Omental fat pad (tissue), 4 donors: ENCODE data around the gene JMJD1C. TPM values are rescaled to one million over a fixed set of nuclear protein-coding genes. Genes with fewer than 3 reads are reported as not detected.

Source experiments
- ATAC-seq: fragments of 150-250 bp; one replicate; pipeline ENCODE4 v1.9.1; 2016; ENCODE audit warnings: mild to moderate bottlenecking, moderate library complexity; ENCODE audit not compliant: low FRiP score
- DNase-seq: peaks from one replicate; pipeline ENCODE4 v3.0.0-alpha.2; 2019; ENCODE audit warnings: low spot score
- CTCF ChIP-seq, 3 donors: fragments of 450-650 bp; IDR thresholded peaks; one replicate each; pipeline ENCODE4 v1.5.1; 2016 to 2017; ENCODE audit warnings: antibody characterized with exemption in 3 of 3, mild to moderate bottlenecking in 3 of 3, moderate library complexity in 2 of 3
- total RNA-seq, 4 donors: library from RNA; depleted of rRNA; stranded (reverse); fragments of >200 nt; gene quantifications; one replicate each; pipeline ENCODE4 v1.1.0, GENCODE V29; 2016

The JMJD1C gene
- total RNA-seq, 4 donors from 2014 or later: 99.8 to 179 (median 149) TPM

- ATAC-seq: no peak
- no peak for TF ChIP-seq CTCF (IDR thresholded peaks at IDR 0.05)
- DNase-seq: no peak
Observed at GRCh38 chr10:63438506-63439498, 27.0 kb downstream of the JMJD1C start.

GRCh38 chr10:63437116-63437949 is 28.4 kb downstream of the JMJD1C start:
- no peak for TF ChIP-seq CTCF (IDR thresholded peaks at IDR 0.05)
- ATAC-seq (no peak), DNase-seq (no peak)

- TF ChIP-seq CTCF (IDR thresholded peaks at IDR 0.05): no peak
Observed at GRCh38 chr10:63436225-63436624, 29.6 kb downstream of the JMJD1C start.

GRCh38 chr10:63434866-63435854 is 30.6 kb downstream of the JMJD1C start:
- TF ChIP-seq CTCF (IDR thresholded peaks at IDR 0.05): no peak
- DNase-seq (no peak), ATAC-seq (no peak)

More at GRCh38 chr10:63436225-63436624, 29.6 kb downstream of the JMJD1C start:
- DNase-seq (no peak), ATAC-seq (no peak)

GRCh38 chr10:63431962-63432797 is 33.6 kb downstream of the JMJD1C start:
- no peak for TF ChIP-seq CTCF (IDR thresholded peaks at IDR 0.05)
- ATAC-seq (no peak), DNase-seq (no peak)
